ENCODE data around the gene LBHD2.

The LBHD2 gene

DNA sequence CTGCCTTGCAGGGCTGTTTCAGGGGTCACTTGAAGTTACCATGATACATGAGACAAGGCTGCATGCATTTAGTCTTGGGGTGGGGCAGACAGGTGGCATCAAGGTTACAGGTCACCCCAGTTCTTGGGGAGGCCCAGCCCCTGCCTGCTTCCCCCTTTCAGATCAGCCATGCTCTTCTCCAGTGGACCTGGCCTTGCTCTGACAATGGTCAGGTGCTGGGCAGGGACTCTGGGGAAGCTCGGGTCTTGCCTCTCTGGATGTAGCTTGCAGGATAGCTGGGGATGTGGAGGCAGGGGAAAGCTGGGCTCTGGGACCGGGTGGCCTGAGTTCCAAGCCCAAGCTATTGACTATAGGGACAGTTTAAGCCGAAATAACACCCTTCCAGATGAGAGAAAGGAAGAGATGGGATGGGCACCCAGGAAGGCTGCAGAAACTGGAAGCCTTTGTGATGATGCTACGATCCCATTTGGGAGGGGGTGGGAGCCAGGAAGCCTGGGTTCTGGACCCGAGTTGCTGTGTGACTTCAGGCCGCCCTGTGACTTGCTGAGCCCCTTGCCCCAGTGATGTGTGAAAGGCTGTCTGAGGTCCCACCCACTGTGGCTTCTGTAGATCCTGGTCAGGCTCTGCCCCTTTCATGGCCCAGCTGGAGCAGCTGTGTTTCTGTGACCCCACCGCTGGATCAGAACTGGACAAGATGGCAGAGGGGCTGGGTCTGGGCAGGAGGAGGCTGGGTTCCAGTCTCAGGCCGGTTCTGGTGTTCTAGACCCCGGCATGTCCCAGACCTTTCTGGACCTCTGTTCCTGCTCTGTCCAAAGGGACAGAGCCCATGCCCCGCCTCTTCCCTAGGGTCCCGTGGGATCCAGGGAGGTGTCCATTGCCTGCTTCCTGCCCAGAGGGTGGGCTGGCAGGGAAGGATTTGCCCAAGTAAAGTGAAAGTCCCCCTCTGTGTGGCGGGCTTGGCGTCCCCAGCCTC, 41.4 kb downstream of the LBHD2 start:
- TF ChIP-seq, protein P1, sequence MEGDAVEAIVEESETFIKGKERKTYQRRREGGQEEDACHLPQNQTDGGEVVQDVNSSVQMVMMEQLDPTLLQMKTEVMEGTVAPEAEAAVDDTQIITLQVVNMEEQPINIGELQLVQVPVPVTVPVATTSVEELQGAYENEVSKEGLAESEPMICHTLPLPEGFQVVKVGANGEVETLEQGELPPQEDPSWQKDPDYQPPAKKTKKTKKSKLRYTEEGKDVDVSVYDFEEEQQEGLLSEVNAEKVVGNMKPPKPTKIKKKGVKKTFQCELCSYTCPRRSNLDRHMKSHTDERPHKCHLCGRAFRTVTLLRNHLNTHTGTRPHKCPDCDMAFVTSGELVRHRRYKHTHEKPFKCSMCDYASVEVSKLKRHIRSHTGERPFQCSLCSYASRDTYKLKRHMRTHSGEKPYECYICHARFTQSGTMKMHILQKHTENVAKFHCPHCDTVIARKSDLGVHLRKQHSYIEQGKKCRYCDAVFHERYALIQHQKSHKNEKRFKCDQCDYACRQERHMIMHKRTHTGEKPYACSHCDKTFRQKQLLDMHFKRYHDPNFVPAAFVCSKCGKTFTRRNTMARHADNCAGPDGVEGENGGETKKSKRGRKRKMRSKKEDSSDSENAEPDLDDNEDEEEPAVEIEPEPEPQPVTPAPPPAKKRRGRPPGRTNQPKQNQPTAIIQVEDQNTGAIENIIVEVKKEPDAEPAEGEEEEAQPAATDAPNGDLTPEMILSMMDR (IDR thresholded peaks at IDR 0.05; ENCODE audit: extremely low read depth, missing control alignments): no peak
- DNase-seq (ENCODE audit: low spot score): no peak

DNA sequence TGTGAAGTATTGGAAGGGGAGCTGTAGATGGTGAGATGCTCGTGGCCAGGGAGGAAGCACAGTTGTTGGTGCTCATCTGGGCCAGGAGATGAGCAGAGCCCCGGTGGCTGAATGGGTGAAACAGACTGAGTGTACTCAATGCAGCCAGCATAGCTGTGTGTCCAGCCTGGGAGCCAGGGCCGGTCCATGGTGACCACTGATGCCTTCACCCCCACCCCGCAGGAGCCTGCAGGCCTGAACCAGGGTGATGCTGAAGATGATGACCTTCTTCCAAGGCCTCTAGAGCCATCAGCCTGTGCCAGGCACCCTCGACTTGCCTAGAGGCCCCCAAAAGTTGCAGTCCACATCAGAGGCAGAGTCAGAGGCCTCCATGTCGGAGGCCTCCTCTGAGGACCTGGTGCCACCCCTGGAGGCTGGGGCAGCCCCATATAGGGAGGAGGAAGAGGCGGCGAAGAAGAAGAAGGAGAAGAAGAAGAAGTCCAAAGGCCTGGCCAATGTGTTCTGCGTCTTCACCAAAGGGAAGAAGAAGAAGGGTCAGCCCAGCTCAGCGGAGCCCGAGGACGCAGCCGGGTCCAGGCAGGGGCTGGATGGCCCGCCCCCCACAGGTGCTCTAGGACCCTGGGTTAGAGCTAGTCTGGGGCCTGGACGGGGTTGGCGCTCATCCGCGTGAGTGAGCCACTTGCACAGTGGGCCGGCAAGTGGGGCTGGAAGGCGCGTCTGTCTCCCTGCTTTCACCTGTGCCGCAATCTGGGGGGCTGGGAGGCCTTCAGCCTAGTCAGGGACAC, 42.3 kb downstream of the LBHD2 start:
- DNase-seq (ENCODE audit: low spot score): no peak
- TF ChIP-seq, protein P1 (IDR thresholded peaks at IDR 0.05; ENCODE audit: extremely low read depth, missing control alignments): no peak

DNA sequence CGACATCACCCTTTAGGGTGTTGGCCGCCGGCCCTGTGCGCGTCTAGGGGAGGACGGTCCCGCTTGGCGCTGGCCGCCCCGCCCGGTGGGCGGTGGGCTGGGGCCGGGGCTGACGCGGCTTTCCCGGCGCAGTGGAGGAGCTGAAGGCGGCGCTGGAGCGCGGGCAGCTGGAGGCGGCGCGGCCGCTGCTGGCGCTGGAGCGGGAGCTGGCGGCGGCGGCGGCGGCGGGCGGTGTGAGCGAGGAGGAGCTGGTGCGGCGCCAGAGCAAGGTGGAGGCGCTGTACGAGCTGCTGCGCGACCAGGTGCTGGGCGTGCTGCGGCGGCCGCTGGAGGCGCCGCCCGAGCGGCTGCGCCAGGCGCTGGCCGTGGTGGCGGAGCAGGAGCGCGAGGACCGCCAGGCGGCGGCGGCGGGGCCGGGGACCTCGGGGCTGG, 42.9 kb downstream of the LBHD2 start:
- TF ChIP-seq, protein P1 (IDR thresholded peaks at IDR 0.05; ENCODE audit: extremely low read depth, missing control alignments): no peak
- DNase-seq (ENCODE audit: low spot score): no peak

DNA sequence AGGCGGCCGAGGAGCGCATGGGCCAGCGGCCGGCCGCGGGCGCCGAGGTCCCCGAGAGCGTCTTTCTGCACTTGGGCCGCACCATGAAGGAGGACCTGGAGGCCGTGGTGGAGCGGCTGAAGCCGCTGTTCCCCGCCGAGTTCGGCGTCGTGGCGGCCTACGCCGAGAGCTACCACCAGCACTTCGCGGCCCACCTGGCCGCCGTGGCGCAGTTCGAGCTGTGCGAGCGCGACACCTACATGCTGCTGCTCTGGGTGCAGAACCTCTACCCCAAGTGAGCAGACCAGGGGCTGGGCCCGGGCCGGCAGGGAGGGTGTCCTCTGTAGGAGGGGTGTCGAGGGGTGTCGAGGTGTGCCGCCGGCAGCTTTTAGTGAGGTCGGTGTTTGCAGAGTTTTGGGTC, 43.3 kb downstream of the LBHD2 start:
- no peak for DNase-seq (ENCODE audit: low spot score)
- TF ChIP-seq, protein P1 (IDR thresholded peaks at IDR 0.05; ENCODE audit: extremely low read depth, missing control alignments): no peak

DNA sequence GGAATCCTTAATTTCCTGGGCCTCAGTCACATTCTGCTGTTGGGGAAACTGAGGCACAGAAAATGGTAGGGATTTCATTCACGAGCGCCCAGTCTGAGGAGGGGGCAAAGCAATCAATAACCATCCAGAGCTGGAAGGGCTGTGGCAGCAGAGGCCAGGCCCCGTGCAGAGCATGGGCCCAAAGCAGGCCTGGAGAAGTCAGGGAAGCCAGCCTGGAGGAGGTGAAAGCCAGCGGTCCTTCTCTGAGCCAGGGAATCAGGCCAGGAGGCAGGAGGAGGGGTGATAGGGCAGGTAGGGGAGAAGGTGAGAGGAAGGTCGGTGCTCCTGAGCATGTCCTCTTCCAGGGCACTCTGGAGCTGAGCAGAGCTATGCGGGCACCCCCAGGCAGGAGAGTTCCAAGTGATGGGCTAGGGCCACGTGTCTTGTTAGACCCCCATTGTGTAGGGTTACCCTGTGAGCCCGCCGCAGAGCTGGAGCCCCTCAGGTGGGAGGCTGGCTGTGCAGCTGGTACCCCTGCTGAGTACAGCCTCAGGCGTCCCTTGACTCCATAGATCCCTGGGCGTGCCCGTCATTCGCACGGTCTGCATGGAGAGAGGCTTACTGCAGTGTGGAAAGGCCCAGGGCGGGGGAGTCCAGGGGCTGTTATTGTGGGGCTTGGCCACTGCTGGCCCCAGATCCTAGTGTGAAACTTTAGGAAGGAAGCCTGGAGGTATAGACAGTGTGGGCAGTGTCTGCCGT, 44.0 kb downstream of the LBHD2 start:
- DNase-seq (ENCODE audit: low spot score): no peak
- TF ChIP-seq, protein P1 (IDR thresholded peaks at IDR 0.05; ENCODE audit: extremely low read depth, missing control alignments): no peak

DNA sequence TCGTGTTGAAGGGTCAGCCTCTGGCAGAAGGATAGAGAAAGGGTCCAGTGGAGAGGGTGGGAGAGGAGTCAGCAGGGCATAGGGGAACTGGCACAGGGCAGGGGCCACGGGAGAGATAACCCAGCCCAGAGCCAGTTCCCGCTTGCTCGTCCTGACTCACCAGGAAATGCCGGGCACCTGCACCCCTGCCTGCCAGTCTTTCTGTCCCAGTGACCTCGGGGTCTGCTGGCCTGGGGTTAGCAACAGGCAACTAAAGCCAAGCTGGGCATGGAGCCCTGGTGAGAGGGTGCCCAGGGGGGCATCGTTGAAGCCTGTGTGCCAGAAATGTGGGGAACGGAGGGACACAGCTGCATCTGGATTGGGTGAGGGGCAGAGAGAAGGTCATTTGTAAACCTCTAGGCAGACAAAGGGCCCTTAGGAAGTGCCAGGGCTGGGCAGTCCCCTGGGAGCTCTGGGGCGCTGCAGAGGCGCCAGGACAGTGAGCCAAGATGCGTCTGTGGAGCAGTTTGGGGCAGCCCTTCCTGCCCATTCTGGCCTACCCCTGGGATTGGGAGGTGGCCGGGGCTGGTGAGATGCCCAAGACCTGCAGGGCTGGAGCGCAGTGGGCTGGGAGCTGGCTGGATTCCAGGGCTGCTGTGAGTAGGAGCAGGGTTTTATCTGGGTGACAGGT, 44.8 kb downstream of the LBHD2 start:
- TF ChIP-seq, protein P1 (IDR thresholded peaks at IDR 0.05; ENCODE audit: extremely low read depth, missing control alignments): no peak
- no peak for DNase-seq (ENCODE audit: low spot score)
